GM19324 (cell line): Measurements from ENCODE around the gene WNT11.
A peak's percentile ranks its signal among the peaks of the same experiment; 100 is the strongest.

Source experiments
- ATAC-seq: cut with Tn5 transposase; IDR thresholded peaks from one replicate; pipeline ENCODE4 v1.9.1; 2021; ENCODE audit warnings: mild to moderate bottlenecking, moderate library complexity; ENCODE audit not compliant: unreplicated experiment, low FRiP score

Gene WNT11

DNA sequence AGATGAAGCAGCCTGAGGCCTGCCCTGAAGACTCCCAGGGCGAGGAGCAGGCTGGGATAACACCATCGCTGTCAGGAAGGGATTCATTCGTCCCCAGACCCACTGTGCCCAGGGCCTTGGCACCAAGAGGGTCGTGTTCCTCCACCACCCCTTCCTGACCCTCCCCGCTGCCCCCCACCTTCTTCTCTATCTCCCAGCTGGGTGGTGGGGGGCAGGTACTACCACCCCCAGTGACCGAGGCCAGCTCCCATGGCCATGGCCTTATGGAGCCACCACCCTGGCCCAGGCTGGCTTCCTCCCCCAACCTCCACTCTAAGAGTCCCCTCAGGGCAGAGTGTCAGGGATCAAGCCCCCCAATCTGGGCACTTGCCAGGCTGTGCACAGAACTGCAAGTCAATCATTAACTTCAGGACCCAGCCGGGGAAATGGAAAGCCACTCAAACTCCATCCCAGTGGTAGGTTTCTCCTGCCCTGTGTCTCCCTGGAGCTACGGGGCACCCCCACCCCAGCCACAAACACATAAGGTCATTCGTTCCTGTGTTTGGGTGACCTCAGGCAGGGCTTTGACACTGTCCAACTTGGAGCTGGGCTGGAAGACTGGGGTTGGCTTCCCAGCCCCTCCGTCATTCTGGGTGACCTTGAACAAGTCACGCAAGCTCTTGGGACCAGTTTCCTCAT, 33.3 kb upstream of the WNT11 start:
- ATAC-seq, result no peak

DNA sequence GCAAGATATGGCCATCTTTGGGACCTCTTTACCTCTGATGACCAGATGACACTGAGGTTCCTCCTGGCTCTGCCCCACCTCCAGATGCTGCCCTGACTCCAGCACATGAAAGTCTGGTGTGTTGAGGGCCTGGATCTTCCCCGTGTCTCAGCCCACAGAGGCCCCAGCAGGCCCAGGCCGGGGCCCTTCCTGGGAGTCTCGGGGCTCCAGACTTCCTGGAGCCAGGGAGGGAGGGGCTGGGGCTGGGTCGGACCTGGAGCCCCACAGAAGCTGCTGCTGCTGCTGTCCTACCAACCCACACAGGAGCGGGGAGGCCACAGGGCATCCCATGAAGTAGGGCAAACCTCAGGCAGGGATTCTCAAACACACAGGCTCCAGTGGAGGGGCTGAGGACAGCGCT, 32.2 kb upstream of the WNT11 start:
- ATAC-seq, result no peak

DNA sequence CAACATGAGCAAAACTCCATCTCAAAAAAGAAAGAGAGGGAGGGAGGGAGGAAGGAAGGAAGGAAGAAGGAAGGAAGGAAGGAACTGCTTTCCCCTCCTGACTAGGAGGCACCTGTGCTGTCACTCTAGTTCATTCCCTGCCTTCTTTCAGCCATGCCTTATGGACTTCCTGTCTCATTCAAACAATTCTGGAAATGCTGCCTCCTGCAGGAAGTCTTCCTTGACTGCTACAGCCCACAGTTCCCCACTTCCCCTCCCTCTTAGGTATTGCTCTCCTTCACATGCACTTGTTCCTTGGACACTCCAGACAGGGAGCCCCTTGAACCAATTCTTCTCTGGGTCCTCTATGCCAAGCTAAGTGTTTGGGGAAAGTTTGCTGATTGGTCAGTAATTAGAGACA, 31.6 kb upstream of the WNT11 start:
- no peak for ATAC-seq

DNA sequence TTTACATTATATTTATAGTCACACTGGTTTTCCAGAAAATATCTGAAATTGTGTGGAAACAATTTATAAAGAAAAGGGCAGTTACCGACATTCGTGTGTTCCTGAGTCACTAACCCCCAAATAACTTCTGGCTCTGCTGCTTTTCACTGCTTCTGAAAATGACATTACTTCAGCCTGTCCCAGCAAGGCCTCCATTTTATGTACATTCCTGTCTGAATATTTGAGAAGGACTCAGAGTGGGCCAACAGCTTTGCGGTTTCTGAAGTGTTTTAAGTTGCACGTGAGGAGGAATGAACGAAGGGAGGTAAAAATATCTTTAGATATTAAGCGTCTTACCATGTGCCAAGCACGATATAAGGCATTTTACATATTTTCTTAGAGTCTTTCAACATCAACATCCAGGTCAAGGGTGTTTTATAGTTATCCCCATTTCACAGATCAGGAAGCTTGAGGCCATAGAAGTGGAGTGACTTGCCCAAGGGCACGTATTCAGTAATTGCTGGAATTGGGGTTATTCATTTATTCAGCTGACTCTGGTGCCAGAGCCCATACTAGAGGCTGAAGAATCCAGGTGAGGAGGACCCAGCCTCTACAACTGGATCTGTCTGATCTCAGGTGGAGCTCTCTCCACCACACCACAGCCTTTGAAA, 30.8 kb upstream of the WNT11 start:
- ATAC-seq, result no peak

DNA sequence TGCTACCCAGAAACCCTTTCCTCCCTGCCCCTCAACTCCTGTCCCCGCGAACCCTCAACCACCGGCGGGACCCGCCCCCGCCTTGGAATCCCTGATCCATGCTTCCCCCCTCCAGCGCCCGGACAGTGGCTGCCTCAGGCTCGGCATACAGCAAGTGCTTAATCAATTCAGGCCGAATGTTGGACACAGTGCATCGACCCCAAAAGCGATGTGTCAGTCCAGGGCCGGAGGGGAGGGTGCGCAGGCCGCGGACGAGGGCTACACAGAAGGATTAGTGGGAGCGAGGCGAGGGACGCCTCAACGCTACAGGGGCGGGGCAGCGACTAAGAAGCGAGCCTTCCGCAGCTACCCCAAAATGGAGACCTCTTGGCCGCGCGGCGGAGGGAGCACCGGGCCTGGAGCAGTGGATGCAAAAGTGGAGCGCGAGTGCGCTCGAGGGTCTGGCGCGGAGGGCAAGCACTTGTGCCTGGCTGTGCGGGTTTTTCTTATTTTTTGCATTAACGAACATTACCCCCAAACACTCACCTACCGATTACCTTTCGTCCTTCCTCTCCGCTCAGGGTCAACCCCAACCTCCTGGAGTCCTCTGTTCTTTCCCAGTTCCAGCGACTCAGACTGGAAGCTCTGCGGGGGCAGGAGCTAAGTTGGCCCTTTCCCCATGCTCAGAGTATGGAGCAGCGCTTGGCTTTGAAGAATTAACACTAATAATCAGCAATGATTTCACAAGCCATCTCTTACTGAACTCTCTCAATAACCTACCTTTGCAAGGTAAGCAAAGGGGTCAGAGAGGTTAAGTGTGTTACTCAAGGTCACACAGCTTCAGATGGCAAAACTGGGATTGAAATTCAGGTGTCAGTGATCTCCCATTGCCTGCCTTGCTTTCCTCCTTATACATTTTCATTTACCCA, 30.0 kb upstream of the WNT11 start:
- ATAC-seq, result peak; percentile 20

DNA sequence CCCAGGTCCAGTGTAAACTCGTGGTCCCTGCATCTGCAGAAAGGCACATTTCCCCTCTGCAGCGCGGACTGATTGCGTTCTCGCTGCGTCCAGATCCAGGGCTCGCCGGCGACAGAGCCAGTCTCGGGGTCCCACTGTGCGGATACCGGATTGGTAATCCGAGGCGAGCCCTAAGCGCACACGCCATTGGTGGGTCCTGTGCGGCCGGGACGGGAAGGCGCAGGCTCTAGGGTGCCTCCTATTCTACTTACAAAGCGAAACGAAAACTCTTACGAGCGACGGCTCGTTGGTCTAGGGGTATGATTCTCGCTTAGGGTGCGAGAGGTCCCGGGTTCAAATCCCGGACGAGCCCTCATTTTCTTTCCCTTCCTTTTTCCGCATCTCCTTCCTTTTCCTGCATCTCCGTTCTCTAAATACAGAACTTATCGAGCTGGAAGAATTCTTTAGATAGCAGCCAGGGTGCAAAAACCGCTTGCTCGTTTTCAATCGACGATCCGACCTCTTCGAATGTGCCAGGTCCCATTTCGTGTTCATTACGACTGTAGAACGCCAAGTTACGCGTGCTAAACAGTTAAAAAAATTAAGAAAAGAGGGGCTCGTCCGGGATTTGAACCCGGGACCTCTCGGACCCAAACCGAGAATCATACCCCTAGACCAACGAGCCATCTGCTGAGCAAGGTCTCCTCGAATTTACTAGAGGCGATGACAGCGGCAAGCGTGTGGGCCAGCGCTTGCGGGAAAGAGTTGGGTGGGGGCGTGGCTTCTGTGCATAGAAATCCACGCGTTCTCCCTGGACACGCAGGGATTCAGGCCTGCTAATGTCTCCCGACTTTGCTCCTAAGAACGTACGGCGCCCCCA, 29.2 kb upstream of the WNT11 start:
- ATAC-seq, result peak; percentile 64

DNA sequence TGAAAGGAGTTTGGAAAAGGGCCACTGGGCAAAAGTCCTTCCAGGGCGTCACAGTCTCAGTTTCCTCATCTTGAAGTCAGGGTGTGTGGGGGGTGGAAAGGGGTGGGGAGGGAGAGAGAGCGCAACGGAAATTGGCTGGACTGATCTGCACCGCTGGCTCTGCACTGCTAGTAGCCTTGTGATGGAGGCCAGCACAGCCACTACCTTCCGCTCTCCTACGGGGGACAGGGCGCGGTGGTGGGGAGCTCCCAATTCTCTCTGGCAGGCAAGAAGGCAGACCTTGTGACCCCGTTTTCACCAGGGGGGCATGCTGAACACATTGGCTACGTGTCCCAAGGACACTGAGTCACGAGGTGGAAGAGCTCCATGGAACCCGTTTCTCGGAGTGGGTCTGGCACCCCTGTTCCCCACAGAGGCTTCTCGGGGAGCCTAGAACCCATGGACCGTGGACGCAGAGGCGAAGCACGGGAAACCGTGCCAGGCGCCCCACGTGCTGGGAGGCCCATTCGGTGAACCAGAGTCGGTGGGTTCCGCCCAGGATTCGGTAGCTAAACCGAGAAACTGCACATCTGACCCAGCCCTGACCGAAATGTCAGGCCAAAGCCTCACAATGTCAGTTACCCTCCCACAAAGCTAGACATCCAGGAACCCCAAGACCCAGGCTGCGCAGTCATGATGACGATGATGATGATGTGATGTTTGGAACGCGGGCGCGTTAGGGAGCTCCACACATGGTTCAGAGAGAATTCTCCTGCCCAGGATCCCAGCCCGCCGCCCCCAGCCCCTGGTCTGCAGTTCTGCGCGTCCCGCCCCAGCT, 28.3 kb upstream of the WNT11 start:
- peak; percentile 17 for ATAC-seq

DNA sequence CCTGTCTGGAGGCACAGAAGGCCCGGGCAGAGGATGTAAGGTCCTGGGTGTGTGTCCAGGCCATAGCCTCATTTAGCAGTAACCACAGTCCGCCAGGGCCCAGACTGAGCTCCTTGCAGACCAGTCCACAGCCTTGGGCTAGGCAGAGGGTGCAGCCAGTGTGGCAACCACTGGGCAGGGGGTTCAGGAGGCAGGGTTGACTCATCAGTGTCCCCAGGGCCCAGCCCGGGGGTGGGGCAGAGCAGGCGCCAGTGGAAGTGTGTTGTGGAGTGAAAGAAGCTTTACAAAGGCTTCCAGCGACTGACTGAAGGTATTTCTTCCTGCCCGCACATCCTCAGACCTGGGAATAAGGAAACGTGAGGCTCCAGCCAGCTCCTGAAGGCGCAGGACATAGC, 27.7 kb upstream of the WNT11 start:
- no peak for ATAC-seq

DNA sequence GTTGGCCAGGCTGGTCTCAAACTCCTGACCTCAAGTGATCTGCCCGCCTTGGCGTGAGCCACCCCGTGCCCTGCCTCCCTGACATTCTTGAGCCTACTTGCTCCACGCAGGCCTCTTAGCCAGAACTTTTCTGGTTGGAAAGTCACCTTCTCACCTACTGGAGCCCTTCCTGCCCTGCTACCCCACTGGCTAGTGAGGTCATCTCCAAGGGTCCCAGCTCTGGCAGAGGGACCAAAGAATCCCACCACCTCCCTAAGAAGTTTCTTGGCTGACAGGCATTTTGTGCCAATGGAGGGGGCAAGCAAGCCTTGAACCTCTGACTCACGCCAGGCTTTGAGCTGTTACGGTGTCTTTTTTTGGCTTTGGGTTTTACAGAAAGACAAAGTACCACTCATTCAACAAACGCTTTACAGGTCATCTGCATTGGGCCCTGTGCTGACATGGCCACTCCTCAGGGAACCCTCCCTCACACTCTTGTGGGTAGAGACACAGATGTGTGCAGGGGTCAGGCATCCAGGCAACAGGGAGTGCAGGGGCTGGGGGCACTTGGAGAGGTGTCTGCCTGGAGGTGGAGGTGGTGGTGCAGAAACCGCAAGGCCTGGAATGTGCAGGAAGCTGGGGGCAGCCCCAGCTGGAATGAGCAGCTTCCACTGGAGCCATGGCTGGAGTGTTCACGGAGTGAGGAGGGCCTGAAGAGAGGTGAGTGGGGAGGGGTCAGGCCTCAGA, 27.1 kb upstream of the WNT11 start:
- no peak for ATAC-seq

DNA sequence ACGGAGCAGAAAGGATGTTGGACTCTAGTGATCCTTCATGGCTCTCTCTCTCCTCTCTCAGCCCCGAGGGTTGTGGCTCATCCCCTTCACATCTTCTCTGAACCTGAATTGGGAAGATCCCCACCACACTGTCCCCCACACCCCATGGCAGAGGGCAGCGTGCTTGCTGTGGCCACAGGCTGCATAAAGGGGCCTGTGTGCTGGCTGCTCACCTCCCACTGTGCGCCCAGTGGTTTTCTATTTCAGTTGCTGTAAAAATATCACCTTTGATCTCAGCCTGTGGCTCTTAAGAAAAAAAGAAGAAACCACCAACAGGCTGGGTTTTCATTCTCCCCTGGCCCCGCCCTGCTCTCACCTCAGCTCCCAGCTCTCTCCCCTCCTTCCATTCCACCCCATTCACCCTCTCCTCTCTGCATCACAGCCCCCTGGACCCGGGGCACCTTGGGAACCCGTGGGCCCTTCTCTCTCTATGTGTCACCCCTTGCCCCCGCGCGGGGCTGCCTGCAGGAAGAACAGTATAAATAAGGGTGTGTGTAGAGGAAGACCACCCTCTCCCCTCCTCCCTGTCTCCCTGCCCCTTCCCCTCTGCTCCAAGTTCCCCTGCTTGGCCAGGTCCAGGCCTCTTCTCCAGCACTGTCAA, 25.8 kb upstream of the WNT11 start:
- no peak for ATAC-seq

DNA sequence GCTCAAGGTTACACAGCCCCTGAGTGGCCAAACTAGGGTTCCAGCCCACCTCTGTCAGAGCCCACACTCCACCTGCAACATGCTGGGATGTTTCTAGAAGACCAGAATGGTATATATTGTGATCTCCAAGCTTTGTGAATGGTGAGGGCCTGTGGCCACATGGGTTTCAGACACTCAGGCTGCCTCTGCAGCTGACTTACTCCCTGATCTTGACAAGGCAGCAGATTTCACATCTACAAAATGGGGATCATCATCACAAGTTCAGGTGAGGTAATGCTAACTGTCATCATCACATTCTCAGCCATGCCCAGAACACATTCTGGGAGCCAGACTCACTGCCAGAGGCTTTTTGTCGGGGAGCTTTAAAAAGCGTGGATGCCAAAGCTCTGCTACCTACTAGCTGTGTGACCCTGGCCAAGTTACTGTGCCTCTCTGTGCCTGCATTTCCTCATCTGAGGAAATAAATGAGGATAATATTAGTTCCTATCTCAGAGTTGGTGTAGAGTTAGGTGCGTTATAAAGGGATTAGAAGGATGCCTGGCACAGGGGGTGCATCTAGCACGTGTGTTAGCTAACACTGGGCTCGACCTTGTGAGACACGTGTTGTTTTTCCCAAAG, 24.9 kb upstream of the WNT11 start:
- no peak for ATAC-seq

DNA sequence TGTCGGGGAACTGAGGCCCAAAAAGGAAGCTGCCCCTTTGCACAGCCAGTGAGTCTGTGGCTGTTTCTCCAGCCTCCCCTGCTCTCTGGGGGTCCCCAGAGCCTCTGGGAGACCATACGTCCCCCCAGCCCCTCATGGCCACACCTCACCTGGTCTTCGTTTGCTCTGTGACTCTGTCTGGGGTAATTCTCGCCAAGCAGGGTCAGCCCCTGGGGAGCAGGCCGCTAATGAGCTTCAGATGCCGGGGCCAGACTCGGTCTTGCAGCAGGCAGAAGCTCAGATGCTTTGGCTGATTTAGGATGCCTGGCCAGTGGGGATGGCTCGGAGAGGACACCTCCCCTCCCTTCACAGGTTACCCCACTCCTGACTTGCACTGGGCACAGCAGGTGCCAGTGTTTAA, 24.1 kb upstream of the WNT11 start:
- ATAC-seq, result no peak

DNA sequence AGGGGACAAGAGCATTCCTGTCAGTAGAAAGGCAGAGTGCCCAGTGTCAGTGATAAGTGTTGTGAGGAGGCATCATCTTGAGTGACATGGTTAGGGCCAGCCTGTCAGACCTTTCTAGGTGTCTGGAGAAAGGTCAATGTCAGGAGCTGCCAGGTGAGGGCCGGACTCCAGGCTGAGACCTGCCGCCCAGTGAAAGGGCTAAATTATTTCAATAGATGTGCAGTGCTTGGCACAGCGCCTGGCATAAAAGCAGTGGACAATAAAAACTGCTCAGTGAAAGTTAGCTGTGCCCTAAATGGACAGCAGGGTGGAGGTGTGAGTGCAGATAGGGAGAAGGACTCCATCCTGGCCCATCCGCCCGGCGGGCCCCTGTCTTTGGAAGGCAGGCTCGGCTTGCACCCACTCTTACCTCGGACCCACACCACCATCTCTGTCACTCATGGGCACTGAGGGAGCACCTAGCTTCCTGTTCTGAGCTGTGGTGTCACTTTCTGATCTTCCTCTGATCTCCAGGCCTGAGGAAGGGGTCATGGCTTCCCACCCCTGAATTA, 23.5 kb upstream of the WNT11 start:
- no peak for ATAC-seq

DNA sequence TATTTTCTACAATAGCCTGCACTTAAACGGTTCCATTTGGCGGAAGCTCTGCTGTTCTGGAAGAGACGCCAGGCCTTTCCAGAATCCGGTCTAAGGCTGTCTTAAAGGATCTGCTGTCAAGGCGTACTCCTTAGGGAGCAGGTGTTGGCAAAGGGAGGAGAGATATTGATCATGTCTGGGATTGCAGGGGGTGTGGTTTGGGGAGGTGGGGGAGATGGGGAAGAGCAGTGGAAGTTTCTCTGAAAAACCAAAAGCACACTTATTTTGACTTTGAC, 22.5 kb upstream of the WNT11 start:
- ATAC-seq, result no peak

DNA sequence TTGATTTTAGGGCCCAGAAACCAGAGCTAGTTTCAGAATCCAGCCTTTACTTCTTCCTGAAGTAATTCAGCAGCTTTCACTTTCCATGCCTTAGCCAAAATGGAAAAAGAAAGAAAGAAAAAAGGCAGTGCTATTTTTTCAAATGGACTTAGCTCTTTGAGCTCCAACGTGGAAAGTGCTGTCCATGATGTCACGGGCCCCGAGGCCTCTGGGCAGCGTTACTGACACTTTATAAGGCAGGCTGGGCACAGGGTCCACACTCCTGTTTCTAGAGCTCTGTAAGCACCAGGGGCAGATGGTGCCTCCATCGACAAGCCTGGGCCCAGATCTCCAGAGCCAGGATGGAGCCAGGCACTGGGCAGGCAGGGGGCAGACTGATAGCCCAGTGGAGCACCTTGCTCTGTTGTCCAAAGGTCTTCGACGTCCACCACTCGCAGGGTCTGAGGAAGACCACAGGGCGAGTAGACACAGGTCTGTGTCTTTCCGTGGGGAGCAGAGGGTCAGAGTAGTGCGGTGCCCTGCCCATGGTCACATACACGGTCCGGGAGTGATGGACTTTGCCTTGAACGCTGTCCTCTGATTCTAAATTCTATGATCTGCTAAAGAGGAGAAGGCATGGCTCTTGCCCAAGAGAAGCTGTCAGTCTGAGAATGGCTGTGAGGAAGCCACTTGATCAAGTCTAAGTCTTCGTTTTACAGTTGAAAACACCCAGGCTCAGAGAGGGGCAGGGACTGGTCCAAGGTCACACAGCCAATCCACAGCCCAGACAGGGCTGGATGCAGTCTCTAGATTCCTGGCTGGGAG, 22.0 kb upstream of the WNT11 start:
- ATAC-seq, result no peak

DNA sequence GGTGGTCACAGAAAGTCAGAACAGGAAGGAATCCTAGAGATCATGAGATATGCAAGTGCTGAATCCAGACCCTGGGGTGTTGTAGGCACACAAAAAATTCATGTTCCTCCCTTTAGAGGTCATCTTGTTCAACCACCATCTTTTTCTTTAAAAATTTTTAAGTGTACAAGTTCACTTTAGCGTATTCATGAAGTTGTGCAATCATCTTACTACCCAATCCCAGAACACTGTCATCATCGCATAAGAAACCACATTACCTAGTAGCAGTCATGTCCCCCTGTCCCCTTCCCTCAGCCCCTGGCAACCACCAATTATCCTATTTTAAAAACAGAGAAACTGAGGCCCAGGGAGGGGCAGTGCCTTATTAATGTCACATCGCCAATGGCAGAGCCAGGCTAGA, 20.3 kb upstream of the WNT11 start:
- ATAC-seq, result no peak

DNA sequence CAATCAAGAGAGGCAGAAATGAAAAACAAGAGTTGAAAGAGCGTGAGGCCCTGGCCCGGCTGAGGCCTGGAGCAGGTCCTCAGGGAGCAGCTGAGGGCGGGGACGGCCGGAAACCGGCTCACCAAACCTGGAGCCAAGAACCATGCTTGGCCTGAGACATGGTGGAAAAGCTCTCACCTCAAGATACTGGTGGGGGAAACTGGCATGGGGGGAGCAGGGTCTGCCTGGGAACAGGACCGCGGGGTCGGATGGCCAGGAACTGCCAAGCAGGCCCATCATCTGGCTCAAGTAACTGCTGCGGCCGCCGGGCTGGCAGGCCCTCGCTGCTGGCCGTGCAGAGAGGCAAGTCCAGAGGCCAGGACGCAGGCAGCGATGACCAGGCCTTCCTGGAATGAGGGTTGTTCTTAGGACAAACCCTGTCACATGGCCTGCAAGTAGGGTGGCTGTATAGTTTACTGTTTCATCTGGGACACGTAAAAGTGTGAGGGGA, 18.9 kb upstream of the WNT11 start:
- no peak for ATAC-seq
